ENCODE results near the gene PIEZO1. TPM values are rescaled to one million over a fixed set of nuclear protein-coding genes. Genes with fewer than 3 reads are reported as not detected.
A peak's percentile ranks its signal among the peaks of the same experiment; 100 is the strongest.

PIEZO1 gene
- total RNA-seq, 1 donor from 2014 or later, result 247 TPM

GRCh38 chr16:88737298-88738150, 47.5 kb downstream of the PIEZO1 start:
- Histone ChIP-seq H3K9ac (ENCODE audit: low read length) (no peak overlapping the region), H3K79me2 (ENCODE audit: insufficient read depth, low read length) (peaks cover 9% of the 10 kb centered on the region), H3K27ac (ENCODE audit: low read depth, low read length) (no peak overlapping the region), H3K9me3 (ENCODE audit: insufficient read depth, low read depth, low read length) (no peaks in the 10 kb centered on the region), H3K4me1 (ENCODE audit: insufficient read depth, low read length) (no peaks in the 10 kb centered on the region), H2AFZ (ENCODE audit: low read depth, low read length) (no peak overlapping the region), H3K36me3 (ENCODE audit: insufficient read depth, low read length) (peaks cover 2% of the 10 kb centered on the region), H3K4me2 (ENCODE audit: low read length) (no peak overlapping the region), H3K27me3 (ENCODE audit: insufficient read depth, low read length) (no peaks in the 10 kb centered on the region), H3K4me3 (ENCODE audit: insufficient read depth, low read depth, low read length) (no peak overlapping the region), H4K20me1 (ENCODE audit: insufficient read depth, low read length) (peaks cover 76% of the 10 kb centered on the region)
- H3K36me3 Mint-ChIP-seq (ENCODE audit: low read depth, unreplicated experiment), result no peaks in the 10 kb centered on the region
- TF ChIP-seq CTCF (IDR thresholded peaks at IDR 0.05; ENCODE audit: insufficient read depth, low read depth, low read length) (peak; percentile 58), EZH2 (IDR thresholded peaks at IDR 0.05; ENCODE audit: insufficient read depth, low read length) (no peak)
- DNase-seq (ENCODE audit: low read depth) (peak; percentile 32), FAIRE-seq (no peak)
- H3K27ac Mint-ChIP-seq (ENCODE audit: unreplicated experiment), result no peak overlapping the region
- no peaks in the 10 kb centered on the region for H3K27me3 Mint-ChIP-seq (ENCODE audit: low read depth, unreplicated experiment)
- H3K4me3 Mint-ChIP-seq (ENCODE audit: unreplicated experiment), result no peak overlapping the region
- H3K9me3 Mint-ChIP-seq (ENCODE audit: unreplicated experiment), result no peaks in the 10 kb centered on the region
- H3K4me1 Mint-ChIP-seq (ENCODE audit: low read depth, unreplicated experiment), result no peaks in the 10 kb centered on the region

DNA sequence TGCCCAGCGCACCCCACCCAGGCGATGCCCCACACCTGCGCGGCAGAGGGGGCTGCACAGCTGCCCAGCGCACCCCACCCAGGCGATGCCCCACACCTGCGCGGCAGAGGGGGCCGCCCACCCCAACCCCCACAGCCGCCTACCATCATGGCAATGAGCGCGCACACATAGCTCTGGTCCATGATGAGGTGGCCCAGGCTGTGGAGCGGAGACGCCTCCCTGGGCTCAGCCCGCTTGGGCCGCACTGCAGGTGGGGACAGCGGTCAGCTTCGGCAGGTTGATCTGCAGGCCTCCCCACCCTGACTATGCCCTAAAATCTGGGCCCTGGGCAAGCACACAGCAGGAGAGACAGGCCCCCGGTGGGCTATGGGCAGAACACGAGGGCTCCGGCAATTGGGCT, 48.5 kb downstream of the PIEZO1 start:
- H2AFZ ChIP-seq (ENCODE audit: low read depth, low read length), result no peak overlapping the region
- Mint-ChIP-seq H3K27me3 (ENCODE audit: low read depth, unreplicated experiment) (no peaks in the 10 kb centered on the region), H3K9me3 (ENCODE audit: unreplicated experiment) (no peaks in the 10 kb centered on the region), H3K4me1 (ENCODE audit: low read depth, unreplicated experiment) (no peaks in the 10 kb centered on the region), H3K27ac (ENCODE audit: unreplicated experiment) (no peak overlapping the region), H3K4me3 (ENCODE audit: unreplicated experiment) (no peak overlapping the region), H3K36me3 (ENCODE audit: low read depth, unreplicated experiment) (no peaks in the 10 kb centered on the region)
- H3K4me3 ChIP-seq (ENCODE audit: insufficient read depth, low read depth, low read length), result no peak overlapping the region
- H3K79me2 ChIP-seq (ENCODE audit: insufficient read depth, low read length), result peaks cover 8% of the 10 kb centered on the region
- H3K4me2 ChIP-seq (ENCODE audit: low read length), result no peak overlapping the region
- no peaks in the 10 kb centered on the region for H3K9me3 ChIP-seq (ENCODE audit: insufficient read depth, low read depth, low read length)
- H3K36me3 ChIP-seq (ENCODE audit: insufficient read depth, low read length), result peaks cover 2% of the 10 kb centered on the region
- FAIRE-seq (no peak), DNase-seq (ENCODE audit: low read depth) (no peak)
- no peaks in the 10 kb centered on the region for H3K27me3 ChIP-seq (ENCODE audit: insufficient read depth, low read length)
- no peak overlapping the region for H3K27ac ChIP-seq (ENCODE audit: low read depth, low read length)
- H3K9ac ChIP-seq (ENCODE audit: low read length), result no peak overlapping the region
- TF ChIP-seq CTCF (IDR thresholded peaks at IDR 0.05; ENCODE audit: insufficient read depth, low read depth, low read length) (no peak), EZH2 (IDR thresholded peaks at IDR 0.05; ENCODE audit: insufficient read depth, low read length) (no peak)
- peaks cover 74% of the 10 kb centered on the region for H4K20me1 ChIP-seq (ENCODE audit: insufficient read depth, low read length)
- H3K4me1 ChIP-seq (ENCODE audit: insufficient read depth, low read length), result peaks cover 2% of the 10 kb centered on the region

DNA sequence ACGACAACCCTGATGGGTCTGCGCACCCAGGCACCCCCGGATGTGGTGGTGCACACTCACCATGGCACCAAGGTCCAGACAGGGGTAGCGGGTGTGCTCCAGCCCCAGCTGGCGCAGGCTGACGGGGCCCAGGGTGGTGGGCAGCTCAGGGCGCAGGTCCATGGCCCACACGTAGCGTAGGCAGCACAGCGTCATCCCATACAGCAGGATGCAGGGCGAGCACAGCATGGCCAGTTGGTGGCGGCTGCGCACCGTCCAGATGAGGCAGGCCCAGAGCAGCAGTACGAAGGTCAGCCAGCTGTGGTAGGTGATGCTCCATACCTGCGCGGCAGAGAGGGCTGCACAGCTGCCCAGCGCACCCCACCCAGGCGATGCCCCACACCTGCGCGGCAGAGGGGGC, 48.9 kb downstream of the PIEZO1 start:
- Histone ChIP-seq H3K27me3 (ENCODE audit: insufficient read depth, low read length) (no peaks in the 10 kb centered on the region), H2AFZ (ENCODE audit: low read depth, low read length) (no peak overlapping the region), H3K4me1 (ENCODE audit: insufficient read depth, low read length) (peaks cover 6% of the 10 kb centered on the region), H3K9ac (ENCODE audit: low read length) (no peak overlapping the region), H3K79me2 (ENCODE audit: insufficient read depth, low read length) (peaks cover 8% of the 10 kb centered on the region), H3K36me3 (ENCODE audit: insufficient read depth, low read length) (peaks cover 2% of the 10 kb centered on the region), H4K20me1 (ENCODE audit: insufficient read depth, low read length) (peaks cover 77% of the 10 kb centered on the region), H3K4me2 (ENCODE audit: low read length) (no peak overlapping the region), H3K27ac (ENCODE audit: low read depth, low read length) (no peak overlapping the region), H3K4me3 (ENCODE audit: insufficient read depth, low read depth, low read length) (no peak overlapping the region), H3K9me3 (ENCODE audit: insufficient read depth, low read depth, low read length) (no peaks in the 10 kb centered on the region)
- Mint-ChIP-seq H3K27me3 (ENCODE audit: low read depth, unreplicated experiment) (no peaks in the 10 kb centered on the region), H3K9me3 (ENCODE audit: unreplicated experiment) (no peaks in the 10 kb centered on the region), H3K4me3 (ENCODE audit: unreplicated experiment) (no peak overlapping the region), H3K4me1 (ENCODE audit: low read depth, unreplicated experiment) (peaks cover 4% of the 10 kb centered on the region), H3K36me3 (ENCODE audit: low read depth, unreplicated experiment) (peaks cover 3% of the 10 kb centered on the region), H3K27ac (ENCODE audit: unreplicated experiment) (no peak overlapping the region)
- FAIRE-seq (no peak), DNase-seq (ENCODE audit: low read depth) (no peak)
- TF ChIP-seq CTCF (IDR thresholded peaks at IDR 0.05; ENCODE audit: insufficient read depth, low read depth, low read length), result no peak
- TF ChIP-seq EZH2 (IDR thresholded peaks at IDR 0.05; ENCODE audit: insufficient read depth, low read length), result no peak

Measured in astrocyte (in vitro differentiated cells and primary cell).